ENCODE results near the gene ETFA. TPM values are rescaled to one million over a fixed set of nuclear protein-coding genes. Genes with fewer than 3 reads are reported as not detected.

Gene ETFA
- total and polyA plus RNA-seq, 2 of the 8 experiments (the other 6 are each of a cell fraction or from before 2014, with no cell fraction given) = 60.9 to 90.0 TPM

DNA sequence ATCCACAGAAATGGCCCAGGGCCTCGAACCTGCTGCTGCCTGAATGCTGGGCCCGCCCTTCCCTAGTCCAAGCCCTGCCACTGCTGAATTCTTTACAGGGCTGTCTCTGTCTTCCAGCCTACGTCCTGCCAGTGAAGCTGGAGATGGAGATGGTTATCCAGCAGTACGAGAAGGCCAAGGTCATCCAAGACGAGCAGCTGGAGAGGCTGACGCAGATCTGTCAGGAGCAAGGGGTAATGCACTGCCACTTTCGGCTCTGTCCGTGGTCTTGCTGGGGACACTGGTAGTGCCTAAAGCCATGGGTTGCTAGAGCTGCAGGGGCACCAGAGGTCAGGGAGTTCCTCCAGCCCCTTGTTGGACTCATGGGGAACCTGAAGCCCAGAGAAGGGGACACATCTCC, 135.8 kb downstream of the ETFA start:
- no peak overlapping the region for H3K27ac ChIP-seq (ENCODE audit: low read depth, low read length)
- no peak overlapping the region for H3K4me2 ChIP-seq (ENCODE audit: insufficient read depth in 1 of 2, low read depth in 2 of 2, low read length in 2 of 2)
- H2BK120ac ChIP-seq (replicated peaks; ENCODE audit: low read depth, low read length) = no peak overlapping the region
- H3K23ac ChIP-seq (ENCODE audit: insufficient read length) = no peak overlapping the region
- H4K8ac ChIP-seq (ENCODE audit: extremely low read depth, insufficient read depth, low read length) = no peak overlapping the region
- H3K79me2 ChIP-seq (ENCODE audit: control insufficient read depth in 1 of 2, insufficient read depth in 2 of 2, low read length in 2 of 2) = no peaks in the 10 kb centered on the region
- no peak overlapping the region for H3K56ac ChIP-seq (replicated peaks; ENCODE audit: insufficient read length, low read depth, low read length)
- no peak overlapping the region for H4K5ac ChIP-seq (ENCODE audit: insufficient read length, low read depth, low read length)
- H3K4me1 ChIP-seq (replicated peaks in 1 of 4; ENCODE audit: control insufficient read depth in 3 of 4, insufficient read depth in 4 of 4, low read length in 3 of 4) = 0 out of 7 replicates have a peak, but pooled peaks cover 0 to 3% (median 0%) of the 10 kb centered on the region in 4 experiments
- ChIA-PET CTCF (ENCODE audit: partially characterized antibody) (interaction anchor here (0.7 to 4.5 kb wide), 5 partner anchors 11 to 159 kb away, joined by 3 to 23 read pairs (median 3); no protein-coding TSS in a partner anchor), POLR2A (ENCODE audit: partially characterized antibody) (interaction anchor here (0.9 to 1.1 kb wide), 2 partner anchors 9 to 13 kb away, joined by 3 read pairs; no protein-coding TSS in a partner anchor)
- H3K18ac ChIP-seq (ENCODE audit: extremely low read depth, low read length) = no peak overlapping the region
- TF ChIP-seq TAF1 (IDR thresholded peaks at IDR 0.05; ENCODE audit: low read depth, low read length) = no peak
- TF ChIP-seq CHD1 (IDR thresholded peaks at IDR 0.05; ENCODE audit: low read depth, low read length) = no peak
- TF ChIP-seq TAF7 (optimal IDR thresholded peaks at IDR 0.05; ENCODE audit: borderline replicate concordance, low read depth, low read length) = no peak
- no peak for TF ChIP-seq BRCA1 (IDR thresholded peaks at IDR 0.05; ENCODE audit: low read depth, low read length)
- TF ChIP-seq CBX8 (IDR thresholded peaks at IDR 0.05; ENCODE audit: borderline replicate concordance, low read depth, low read length) = no peak
- TF ChIP-seq, protein P1, sequence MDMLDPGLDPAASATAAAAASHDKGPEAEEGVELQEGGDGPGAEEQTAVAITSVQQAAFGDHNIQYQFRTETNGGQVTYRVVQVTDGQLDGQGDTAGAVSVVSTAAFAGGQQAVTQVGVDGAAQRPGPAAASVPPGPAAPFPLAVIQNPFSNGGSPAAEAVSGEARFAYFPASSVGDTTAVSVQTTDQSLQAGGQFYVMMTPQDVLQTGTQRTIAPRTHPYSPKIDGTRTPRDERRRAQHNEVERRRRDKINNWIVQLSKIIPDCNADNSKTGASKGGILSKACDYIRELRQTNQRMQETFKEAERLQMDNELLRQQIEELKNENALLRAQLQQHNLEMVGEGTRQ (IDR thresholded peaks at IDR 0.05; ENCODE audit: low read length) = no peak
- TF ChIP-seq KDM5A (IDR thresholded peaks at IDR 0.05; ENCODE audit: low read length) = no peak
- TF ChIP-seq POU5F1 (IDR thresholded peaks at IDR 0.05; ENCODE audit: low read depth, low read length) = no peak
- no peak for TF ChIP-seq POLR2AphosphoS5 (IDR thresholded peaks at IDR 0.05; ENCODE audit: low read depth, low read length)
- no peak for TF ChIP-seq ASH2L (IDR thresholded peaks at IDR 0.05; ENCODE audit: low read length)
- H3K23me2 ChIP-seq (ENCODE audit: low read depth, low read length) = no peaks in the 10 kb centered on the region
- 83% methylated on average over 8 of the region's 8 CpGs; no CpG with 5 or more reads in 1 of the 2 experiments for WGBS, 2 experiments (ENCODE audit: extremely low coverage in 1 of 2, insufficient coverage in 1 of 2, insufficient read length in 1 of 2, insufficient replicate concordance in 2 of 2, low coverage in 1 of 2, low lambda C conversion rate in 2 of 2, missing lambda C conversion rate in 1 of 2)
- no peaks in the 10 kb centered on the region for H3K36me3 ChIP-seq (ENCODE audit: control insufficient read depth in 2 of 4, insufficient read depth in 4 of 4, low read length in 3 of 4)
- H2BK15ac ChIP-seq (ENCODE audit: low read length) = no peak overlapping the region
- H3K4ac ChIP-seq (replicated peaks; ENCODE audit: insufficient read length, low read depth, low read length) = no peak overlapping the region
- FAIRE-seq = no peak
- no peak overlapping the region for H2AK5ac ChIP-seq (ENCODE audit: low read depth, low read length)
- no peak overlapping the region for H2AFZ ChIP-seq (ENCODE audit: low read length)
- H3K9ac ChIP-seq (replicated peaks in 1 of 4; ENCODE audit: extremely low read depth in 1 of 4, low read depth in 3 of 4, low read length in 3 of 4) = no peak overlapping the region
- H4K20me1 ChIP-seq (replicated peaks in 1 of 2; ENCODE audit: control insufficient read depth in 1 of 2, insufficient read depth in 2 of 2, low read length in 2 of 2) = no peaks in the 10 kb centered on the region
- no peaks in the 10 kb centered on the region for H3K79me1 ChIP-seq (ENCODE audit: low read depth, low read length)
- no peak overlapping the region for H4K91ac ChIP-seq (replicated peaks; ENCODE audit: insufficient read length, low read length)
- no peak overlapping the region for H3K4me3 ChIP-seq (ENCODE audit: extremely low read depth in 1 of 4, insufficient read depth in 2 of 4, low read depth in 3 of 4, low read length in 4 of 4)
- H3K9me3 ChIP-seq (ENCODE audit: insufficient read depth in 2 of 2, low read depth in 1 of 2, low read length in 1 of 2) = no peaks in the 10 kb centered on the region
- no peak overlapping the region for H3K14ac ChIP-seq (ENCODE audit: insufficient read length)
- H2BK5ac ChIP-seq (ENCODE audit: low read depth, low read length) = no peak overlapping the region
- H2BK12ac ChIP-seq (ENCODE audit: low read depth, low read length) = no peak overlapping the region
- no peak for DNase-seq (ENCODE audit: low read depth in 1 of 2, low spot score in 2 of 2)
- no peaks in the 10 kb centered on the region; a peak in 1 of 7 replicates for H3K27me3 ChIP-seq (replicated peaks in 1 of 4; ENCODE audit: control insufficient read depth in 3 of 4, extremely low read depth in 1 of 4, insufficient read depth in 3 of 4, low read length in 3 of 4)
- H2BK20ac ChIP-seq (ENCODE audit: low read length) = no peak overlapping the region

Data from H1 (cell line).